Neutrophil (primary cell): Measurements from ENCODE around the gene SLCO2B1.

Experiments
- H3K27ac ChIP-seq: fragments of 200-600 bp; sonication (generic); 2 replicates; pipeline ENCODE4 v1.5.1; 2016; ENCODE audit warnings: mild to moderate bottlenecking, moderate library complexity
- H3K27me3 ChIP-seq: fragments of 200-600 bp; sonication (generic); 2 replicates; pipeline ENCODE4 v1.6.0; 2016; ENCODE audit warnings: mild to moderate bottlenecking
- H3K36me3 ChIP-seq: fragments of 200-600 bp; sonication (generic); 2 replicates; pipeline ENCODE4 v1.5.1; 2017
- H3K4me1 ChIP-seq, 2 experiments: fragments of 200-600 bp in 1 of 2; sonication (generic) in 1 of 2; 1 replicate in 1 of 2; 2 replicates in 1 of 2; pipeline versions ENCODE4 v1.5.1 to v1.6.1; 2013 to 2016; ENCODE audit warnings: low read depth in 1 of 2, low read length in 1 of 2, mild to moderate bottlenecking in 1 of 2, moderate library complexity in 1 of 2; ENCODE audit not compliant: control insufficient read depth in 1 of 2, insufficient read depth in 1 of 2
- H3K4me3 ChIP-seq, 2 experiments: fragments of 200-600 bp in 1 of 2; sonication (generic) in 1 of 2; 1 replicate in 1 of 2; 2 replicates in 1 of 2; pipeline ENCODE4 v1.5.1; 2013 to 2016; ENCODE audit warnings: low read depth in 1 of 2, low read length in 1 of 2, mild to moderate bottlenecking in 1 of 2, moderate library complexity in 1 of 2
- H3K9me3 ChIP-seq: fragments of 200-600 bp; sonication (generic); 2 replicates; pipeline ENCODE4 v1.5.1; 2016
- CTCF ChIP-seq: fragments of 200-600 bp; sonication (generic); IDR thresholded peaks from 2 replicates; pipeline ENCODE4 v1.5.1; 2016; ENCODE audit warnings: antibody characterized with exemption

The SLCO2B1 gene

DNA sequence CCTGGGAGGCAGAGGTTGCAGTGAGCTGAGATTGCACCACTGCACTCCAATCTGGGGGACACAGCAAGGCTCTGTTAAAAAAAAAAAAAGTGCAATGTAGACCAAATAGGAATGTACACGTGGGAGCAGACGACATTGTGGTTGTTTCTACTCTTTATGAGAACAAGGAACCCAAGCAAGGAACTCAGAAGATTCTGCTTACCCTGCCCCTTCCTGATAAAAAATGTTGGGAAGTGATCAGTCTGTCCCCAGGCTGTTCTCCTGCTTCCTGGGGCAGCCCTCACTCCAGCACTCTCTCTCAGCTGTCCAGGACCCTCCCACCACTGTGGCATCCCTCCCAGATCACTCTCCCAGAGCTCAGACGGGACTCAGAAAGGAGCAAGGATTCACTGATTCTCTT is 31.8 kb downstream of the SLCO2B1 start:
- Histone ChIP-seq H3K27me3 (peaks cover 53% of the 10 kb centered on the region), H3K9me3 (no peaks in the 10 kb centered on the region), H3K36me3 (no peaks in the 10 kb centered on the region), H3K4me1 (no peaks in the 10 kb centered on the region), H3K4me3 (no peak overlapping the region), H3K27ac (no peak overlapping the region)
- TF ChIP-seq CTCF = no peak

GRCh38 chr11:75184051-75184450 is 33.1 kb downstream of the SLCO2B1 start:
- TF ChIP-seq CTCF = no peak
- H3K9me3 ChIP-seq = no peaks in the 10 kb centered on the region
- no peak overlapping the region for H3K4me3 ChIP-seq
- H3K4me1 ChIP-seq = no peaks in the 10 kb centered on the region
- H3K36me3 ChIP-seq = no peaks in the 10 kb centered on the region
- H3K27ac ChIP-seq = no peak overlapping the region
- H3K27me3 ChIP-seq = peaks cover 46% of the 10 kb centered on the region

DNA sequence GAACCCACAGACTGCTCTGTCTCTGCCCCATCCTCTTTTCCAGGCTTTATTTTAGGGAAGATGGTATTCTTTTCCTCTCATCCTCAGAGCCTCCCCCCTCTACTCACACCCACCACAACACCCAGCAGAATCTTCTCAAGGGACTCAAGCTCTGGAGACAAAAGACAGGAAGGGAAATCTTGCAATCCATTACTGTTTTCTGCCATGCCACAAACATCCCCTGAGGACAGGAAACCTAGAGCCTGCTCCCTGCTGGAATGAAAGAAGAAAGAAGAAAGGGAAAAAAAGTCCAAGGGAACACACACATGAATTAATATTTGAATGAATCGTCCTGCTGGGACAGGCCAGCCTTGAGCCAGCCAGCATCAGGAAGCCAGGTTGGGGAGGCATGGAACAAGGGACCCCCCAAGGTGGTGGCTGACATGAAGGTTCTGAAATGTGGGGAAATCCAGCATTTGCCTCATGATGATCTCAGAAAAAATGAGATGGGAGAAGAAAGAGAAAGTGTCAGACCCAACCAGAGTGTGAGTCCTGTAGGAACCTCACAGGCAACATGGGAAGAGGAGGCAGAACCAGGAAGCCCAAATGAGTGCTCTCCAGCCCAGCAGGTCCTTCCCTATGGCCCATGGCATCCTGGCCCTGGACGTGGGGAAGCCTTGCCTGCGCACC is 34.0 kb downstream of the SLCO2B1 start:
- H3K27ac ChIP-seq = no peak overlapping the region
- H3K9me3 ChIP-seq = no peaks in the 10 kb centered on the region
- no peak for TF ChIP-seq CTCF
- no peaks in the 10 kb centered on the region for H3K36me3 ChIP-seq
- peaks cover 46% of the 10 kb centered on the region for H3K27me3 ChIP-seq
- no peaks in the 10 kb centered on the region for H3K4me1 ChIP-seq
- H3K4me3 ChIP-seq = no peak overlapping the region

DNA sequence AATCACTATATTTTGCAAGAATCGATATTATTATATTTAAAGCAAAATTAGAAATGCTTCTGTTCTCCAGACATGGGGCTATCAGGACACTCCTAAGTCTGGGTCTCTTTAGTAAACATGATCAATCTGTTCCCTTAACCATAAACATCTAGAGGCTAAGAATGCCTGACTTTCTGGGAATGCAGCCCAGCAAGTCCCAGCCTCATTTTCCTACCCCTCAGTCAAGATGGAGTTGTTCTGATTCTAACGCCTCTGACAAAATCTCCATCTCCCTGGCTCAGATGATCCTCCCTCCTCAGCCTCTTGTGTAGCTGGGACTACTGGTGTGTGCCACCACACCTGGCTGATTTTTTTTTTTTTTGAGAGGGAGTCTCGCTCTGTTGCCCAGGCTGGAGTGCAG is 35.0 kb downstream of the SLCO2B1 start:
- no peak overlapping the region for H3K27ac ChIP-seq
- H3K4me3 ChIP-seq = no peak overlapping the region
- H3K27me3 ChIP-seq = peaks cover 37% of the 10 kb centered on the region
- no peak for TF ChIP-seq CTCF
- H3K9me3 ChIP-seq = no peaks in the 10 kb centered on the region
- H3K4me1 ChIP-seq = no peaks in the 10 kb centered on the region
- H3K36me3 ChIP-seq = no peaks in the 10 kb centered on the region

DNA sequence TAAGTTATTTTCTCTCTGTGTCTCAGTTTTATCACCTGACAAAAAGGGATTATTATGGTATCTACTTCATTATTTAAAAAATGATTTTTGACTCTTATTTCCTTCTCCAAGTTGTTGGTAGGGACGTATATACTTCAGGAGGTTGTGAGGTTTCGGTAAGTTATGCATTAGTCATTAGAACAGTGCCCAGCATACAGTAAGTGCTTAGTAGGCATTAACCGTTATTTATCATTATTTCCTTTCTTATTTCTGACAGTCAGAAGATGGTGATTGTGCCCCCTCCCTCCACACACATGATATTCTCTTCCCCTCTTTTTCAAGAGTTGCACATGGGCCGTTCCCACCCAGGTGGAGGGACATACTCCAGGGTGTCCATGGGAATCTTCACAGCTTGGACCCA is 36.1 kb downstream of the SLCO2B1 start:
- Histone ChIP-seq H3K36me3 (no peaks in the 10 kb centered on the region), H3K4me3 (no peak overlapping the region), H3K4me1 (no peaks in the 10 kb centered on the region), H3K27ac (no peak overlapping the region), H3K27me3 (peaks cover 26% of the 10 kb centered on the region), H3K9me3 (no peaks in the 10 kb centered on the region)
- no peak for TF ChIP-seq CTCF

GRCh38 chr11:75188671-75189070 is 37.8 kb downstream of the SLCO2B1 start:
- H3K27ac ChIP-seq = no peak overlapping the region
- no peaks in the 10 kb centered on the region for H3K4me1 ChIP-seq
- TF ChIP-seq CTCF = no peak
- H3K9me3 ChIP-seq = no peaks in the 10 kb centered on the region
- peaks cover 22% of the 10 kb centered on the region for H3K27me3 ChIP-seq
- H3K4me3 ChIP-seq = no peak overlapping the region
- H3K36me3 ChIP-seq = no peaks in the 10 kb centered on the region
